ENCODE results near the gene TFCP2. TPM values are rescaled to one million over a fixed set of nuclear protein-coding genes. Genes with fewer than 3 reads are reported as not detected.
A peak's percentile ranks its signal among the peaks of the same experiment; 100 is the strongest.

The TFCP2 gene
- total and polyA plus RNA-seq, 7 donors = 7.8 to 24.6 (median 16.4) TPM

- WGBS, 3 donors = 1 to 2% (median 2%) methylated on average over 50 to 51 of the region's 51 CpGs
- Histone ChIP-seq H3K36me3 (ENCODE audit: insufficient read depth in 1 of 2, low read depth in 1 of 2) (peaks cover 0 to 32% of the 10 kb centered on the region in 2 donors), H3K4me3 (peak within 1 kb of the TSS; percentile 79), H3K27ac (peak within 1 kb of the TSS; percentile 97), H3K4me1 (peaks cover 20% of the 10 kb centered on the region), H3K27me3 (ENCODE audit: insufficient read depth in 3 of 3, low read length in 2 of 3) (no peaks in the 10 kb centered on the region), H3K9me3 (no peaks in the 10 kb centered on the region)
- ATAC-seq = peak; percentile 97 to 99 (median 98)
- peak; percentile 90 for TF ChIP-seq CTCF (IDR thresholded peaks at IDR 0.05)
- intact Hi-C loops (cut with DNase I) = loop anchor here in 1 of 2 donors (2.0 kb wide), 2 partner anchors 193 to 293 kb away; no protein-coding TSS in a partner anchor
- peak; percentile 91 to 96 for DNase-seq
Measured at GRCh38 chr12:51047655-51048540, 125.0 kb downstream of the TFCP2 start, which contains the start of gene LETMD1. Gene LETMD1, plus strand, starts transcription at chr12:51048327. Its CDS starts 30 bp downstream, at chr12:51048357.

Other genes starting within 250 kb of the TFCP2 start
- not detected for gene HIGD1C, start 220.6 kb downstream of the TFCP2 start, total RNA-seq
- gene HIGD1C, start 220.6 kb downstream of the TFCP2 start, polyA plus RNA-seq = not detected
- 10 to 100 TPM; 15.7 to 55.3 (median 36.6) TPM for gene SLC11A2, start 146.8 kb downstream of the TFCP2 start, total RNA-seq
- gene SLC11A2, start 146.8 kb downstream of the TFCP2 start, polyA plus RNA-seq = 10 to 100 TPM; 18.8 to 40.2 (median 26.1) TPM
- gene LETMD1, start 124.8 kb downstream of the TFCP2 start, total RNA-seq = 10 to 100 TPM; 22.2 to 29.5 (median 28.3) TPM
- gene LETMD1, start 124.8 kb downstream of the TFCP2 start, polyA plus RNA-seq = 10 to 100 TPM; 17.4 to 41.5 (median 24.9) TPM
- 10 to 100 TPM; 17.8 to 26.6 (median 18.5) TPM for gene CSRNP2, start 89.5 kb downstream of the TFCP2 start, total RNA-seq
- gene CSRNP2, start 89.5 kb downstream of the TFCP2 start, polyA plus RNA-seq = 10 to 100 TPM in 2 of 3 donors, 1 to 10 TPM in 1; 9.2 to 50.5 (median 11.9) TPM
- 10 to 100 TPM in 3 of 4 donors, 1 to 10 TPM in 1; 7.3 to 20.9 (median 14.5) TPM for gene POU6F1, start 44.9 kb upstream of the TFCP2 start, total RNA-seq
- gene POU6F1, start 44.9 kb upstream of the TFCP2 start, polyA plus RNA-seq = 10 to 100 TPM in 1 of 3 donors, 1 to 10 TPM in 2; 2.3 to 10.3 (median 8.7) TPM
- 100 to 1,000 TPM in 2 of 4 donors, 10 to 100 TPM in 2; 62.4 to 157 (median 105) TPM for gene DAZAP2, start 65.7 kb upstream of the TFCP2 start, total RNA-seq
- 100 to 1,000 TPM; 149 to 217 (median 199) TPM for gene DAZAP2, start 65.7 kb upstream of the TFCP2 start, polyA plus RNA-seq
- 1 to 10 TPM; 1.8 to 2.9 (median 2.2) TPM for gene SMAGP, start 97.3 kb upstream of the TFCP2 start, total RNA-seq
- 1 to 10 TPM; 2.1 to 5.2 (median 2.4) TPM for gene SMAGP, start 97.3 kb upstream of the TFCP2 start, polyA plus RNA-seq
- 1 to 10 TPM in 3 of 4 donors, under 1 TPM in 1; 0.81 to 2.0 (median 1.4) TPM for gene BIN2, start 151.0 kb upstream of the TFCP2 start, total RNA-seq
- under 1 TPM; 0.37 to 0.47 (median 0.40) TPM for gene BIN2, start 151.0 kb upstream of the TFCP2 start, polyA plus RNA-seq
- gene CELA1, start 173.5 kb upstream of the TFCP2 start, total RNA-seq = not detected
- not detected for gene CELA1, start 173.5 kb upstream of the TFCP2 start, polyA plus RNA-seq
- gene GALNT6, start 218.3 kb upstream of the TFCP2 start, total RNA-seq = 1 to 10 TPM in 2 of 4 donors, under 1 TPM in 2; 0.36 to 2.1 (median 0.84) TPM
- gene GALNT6, start 218.3 kb upstream of the TFCP2 start, polyA plus RNA-seq = under 1 TPM; 0.10 to 0.40 (median 0.14) TPM

Measured in psoas muscle (tissue), 8 donors.